Activated T-cell treated with anti-CD3 and anti-CD28 coated beads, Interleukin-2, amount 50 U/mL, for 4 hours (primary cell): Measurements from ENCODE around the gene RPL22. TPM values are rescaled to one million over a fixed set of nuclear protein-coding genes. Genes with fewer than 3 reads are reported as not detected.

Source experiments
- ATAC-seq, 2 donors: fragments of 200-7000 bp; cut with Tn5 transposase; one replicate each; pipeline ENCODE4 v1.10.0; 2021
- DNase-seq: peaks from one replicate; pipeline ENCODE4 v3.0.0-alpha.2; 2020
- H3K27me3 Mint-ChIP-seq: one replicate; pipeline ENCODE4 v1.8.0; 2021; ENCODE audit warnings: low read depth, mixed read lengths
- H3K36me3 Mint-ChIP-seq: one replicate; pipeline ENCODE4 v1.8.0; 2022; ENCODE audit warnings: mixed read lengths; ENCODE audit not compliant: insufficient read depth
- H3K4me1 Mint-ChIP-seq: one replicate; pipeline ENCODE4 v1.8.0; 2021; ENCODE audit warnings: low read depth, mixed read lengths
- H3K4me3 Mint-ChIP-seq: one replicate; pipeline ENCODE4 v1.8.0; 2021; ENCODE audit warnings: mild to moderate bottlenecking, moderate library complexity, mixed read lengths
- H3K9me3 Mint-ChIP-seq: one replicate; pipeline ENCODE4 v1.8.0; 2021; ENCODE audit warnings: mixed read lengths
- total RNA-seq, 3 donors: library from RNA; stranded (reverse); gene quantifications; one replicate each; pipeline ENCODE4 v1.2.1, GENCODE V29; 2021

Gene RPL22
- total RNA-seq, result 100 to 1,000 TPM; 395 to 423 (median 403) TPM

DNA sequence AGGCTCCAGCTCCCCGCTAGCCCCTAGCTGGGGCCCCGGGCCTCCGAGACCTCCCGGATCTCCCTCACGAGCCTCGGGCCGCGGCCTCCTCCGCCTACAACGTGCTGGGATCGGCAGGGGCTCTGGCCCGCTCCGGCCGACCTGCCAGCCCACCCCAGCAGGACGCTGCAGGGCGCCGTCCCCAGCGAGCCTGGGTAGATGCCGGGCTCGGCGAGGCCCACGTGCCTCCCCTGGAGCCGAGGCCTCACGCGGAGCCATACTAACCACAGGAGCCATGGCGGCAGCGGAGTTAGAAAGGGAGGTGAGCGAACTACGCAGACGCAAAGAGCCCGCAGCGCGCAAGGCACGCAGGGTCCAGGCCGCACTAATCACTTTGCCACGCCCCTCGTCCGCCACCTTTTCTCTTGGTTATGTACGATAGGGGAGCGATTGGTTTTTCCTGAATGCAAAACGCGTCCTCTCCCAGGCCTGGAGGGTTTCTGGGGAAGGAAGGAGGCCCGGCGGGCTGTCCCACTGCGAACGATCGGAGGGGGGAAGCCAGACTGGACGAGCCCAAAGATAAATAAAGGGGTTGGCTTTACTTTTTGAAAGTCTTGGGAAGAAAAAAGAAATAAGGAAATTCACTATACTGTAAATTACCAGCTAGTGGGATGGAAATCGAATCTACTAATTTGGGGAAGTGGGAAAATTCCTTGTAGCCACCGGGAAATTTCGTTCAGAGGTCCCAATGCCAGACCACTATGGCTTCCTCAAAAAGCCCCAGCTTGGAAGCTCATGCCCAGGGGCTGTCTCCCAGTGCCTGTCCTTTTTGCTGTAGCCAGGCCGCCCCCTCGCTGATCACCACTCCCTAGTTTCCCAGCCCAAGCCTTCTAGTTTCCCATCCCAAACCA, at the start of gene RPL22:
TSS of gene RPL22 (minus strand) at position 298 of the 890 bp plus-strand sequence. CDS start at position 276, 22 bp downstream.
- peaks cover 44% of the 10 kb centered on the region for H3K4me1 Mint-ChIP-seq
- peak; percentile 97 to 98 for ATAC-seq

DNA sequence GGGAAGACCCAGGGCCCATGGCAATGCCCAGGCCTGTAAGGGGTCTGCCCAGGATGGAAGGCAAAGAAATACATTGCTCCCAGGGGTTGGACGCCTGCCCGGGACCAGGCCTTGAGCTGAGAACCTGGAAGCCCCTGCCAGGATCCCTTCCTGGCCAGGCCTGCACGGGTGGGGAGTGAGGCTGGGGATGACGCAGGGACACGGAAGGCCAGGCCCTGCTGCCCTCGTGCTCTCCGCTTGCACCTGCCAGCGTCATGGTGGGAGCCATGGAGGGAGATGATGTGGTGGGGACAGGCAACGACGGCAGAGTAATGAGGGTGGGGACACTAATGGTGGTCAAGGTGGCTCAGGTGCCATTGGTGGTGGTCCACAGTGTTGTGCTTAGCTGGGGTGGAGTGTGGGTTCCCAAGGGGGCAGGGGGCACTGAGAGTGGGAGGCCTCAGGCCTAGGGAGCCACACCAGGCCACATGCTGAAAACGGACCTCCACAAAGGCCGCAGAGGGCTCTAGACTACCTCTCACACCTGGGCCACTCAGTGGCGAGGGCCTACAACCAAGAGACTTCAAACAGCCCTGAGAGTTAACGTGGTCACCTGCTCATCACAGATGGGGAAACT, 48.9 kb upstream of the RPL22 start:
- DNase-seq (no peak), ATAC-seq (no peak)
- H3K27me3 Mint-ChIP-seq, result peaks cover 72% of the 10 kb centered on the region
- H3K4me1 Mint-ChIP-seq, result peaks cover 11% of the 10 kb centered on the region
- no peaks in the 10 kb centered on the region for H3K9me3 Mint-ChIP-seq
- H3K4me3 Mint-ChIP-seq, result no peak overlapping the region
- H3K36me3 Mint-ChIP-seq, result no peaks in the 10 kb centered on the region

More for the DNA sequence above, at the start of gene RPL22:
- H3K27me3 Mint-ChIP-seq, result no peaks in the 10 kb centered on the region
- H3K9me3 Mint-ChIP-seq, result no peaks in the 10 kb centered on the region
- H3K36me3 Mint-ChIP-seq, result peaks cover 26% of the 10 kb centered on the region
- H3K4me3 Mint-ChIP-seq, result peak within 1 kb of the TSS; percentile 94
- DNase-seq, result peak; percentile 95

DNA sequence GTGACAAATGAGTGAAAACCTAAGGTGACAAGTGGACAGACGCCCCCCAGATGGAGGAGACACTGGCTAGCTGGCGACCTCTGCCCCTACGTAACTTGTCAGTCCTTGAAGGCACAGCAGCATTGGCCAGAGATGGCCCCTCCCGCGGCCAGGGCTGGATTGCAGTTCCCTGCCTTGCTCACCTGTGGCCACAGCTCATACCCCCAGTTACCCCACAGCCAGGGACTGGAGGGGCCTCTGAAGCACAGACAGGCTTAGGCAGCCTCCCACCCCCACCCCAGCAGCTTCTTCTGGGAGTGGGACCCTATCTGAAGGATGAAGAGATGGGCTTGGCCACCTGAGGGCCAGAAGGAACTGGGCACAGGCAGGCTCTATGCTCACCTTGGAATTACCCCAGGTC, 48.3 kb upstream of the RPL22 start:
- Mint-ChIP-seq H3K27me3 (peaks cover 72% of the 10 kb centered on the region), H3K9me3 (no peaks in the 10 kb centered on the region), H3K4me1 (peaks cover 11% of the 10 kb centered on the region), H3K4me3 (no peak overlapping the region), H3K36me3 (no peaks in the 10 kb centered on the region)
- DNase-seq (no peak), ATAC-seq (no peak)

DNA sequence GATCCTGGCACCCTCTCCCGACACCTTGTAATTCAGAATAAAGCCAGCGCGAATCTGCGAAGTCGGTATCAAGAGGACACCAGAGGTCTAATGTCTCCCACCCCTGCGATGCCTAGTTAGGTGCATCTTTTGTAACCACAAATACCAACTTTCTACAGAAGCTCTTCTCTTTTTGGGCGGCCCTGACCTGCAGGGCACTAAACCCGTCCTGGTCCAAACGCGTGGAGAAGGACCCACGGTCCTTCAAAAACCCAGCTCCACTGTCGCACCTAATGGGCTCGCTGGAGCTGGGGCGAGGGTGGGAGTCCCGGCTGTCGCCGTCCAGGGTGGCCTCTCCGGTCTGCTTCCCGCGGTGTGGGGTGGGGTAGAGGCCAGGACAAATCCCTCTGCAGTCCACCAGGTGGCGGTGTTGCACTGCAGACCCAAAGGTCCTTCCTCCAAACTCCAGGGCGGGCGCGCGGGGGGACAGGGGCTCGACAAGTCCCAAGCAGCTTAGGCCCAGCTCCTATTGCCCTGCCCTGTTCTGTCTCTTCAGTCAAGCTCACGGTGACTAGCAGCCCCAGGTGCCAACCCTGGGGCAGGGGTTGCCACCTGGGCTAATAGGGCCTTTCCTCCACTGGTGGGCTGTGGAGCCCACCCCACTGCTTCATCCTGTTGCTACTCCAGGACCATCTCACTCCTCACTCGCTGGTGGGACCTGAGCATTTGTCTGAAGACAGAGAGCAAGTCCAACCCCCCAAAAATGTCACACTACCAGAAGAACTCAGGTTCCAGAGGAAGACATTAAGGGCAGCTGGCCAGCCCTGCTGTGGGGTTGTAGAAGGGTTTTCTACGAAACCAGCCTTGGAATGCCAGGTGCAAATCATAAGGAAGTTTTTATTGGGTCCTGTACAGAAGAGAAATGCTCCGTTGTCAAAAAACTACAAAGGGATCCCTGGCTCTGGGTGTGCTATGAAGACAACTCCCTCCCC, 47.4 kb upstream of the RPL22 start:
- peak; percentile 67 to 68 for ATAC-seq
- Mint-ChIP-seq H3K36me3 (no peaks in the 10 kb centered on the region), H3K27me3 (peaks cover 65% of the 10 kb centered on the region), H3K4me3 (peak overlapping the region; percentile 65), H3K9me3 (no peaks in the 10 kb centered on the region), H3K4me1 (peaks cover 11% of the 10 kb centered on the region)
- peak; percentile 79 for DNase-seq

DNA sequence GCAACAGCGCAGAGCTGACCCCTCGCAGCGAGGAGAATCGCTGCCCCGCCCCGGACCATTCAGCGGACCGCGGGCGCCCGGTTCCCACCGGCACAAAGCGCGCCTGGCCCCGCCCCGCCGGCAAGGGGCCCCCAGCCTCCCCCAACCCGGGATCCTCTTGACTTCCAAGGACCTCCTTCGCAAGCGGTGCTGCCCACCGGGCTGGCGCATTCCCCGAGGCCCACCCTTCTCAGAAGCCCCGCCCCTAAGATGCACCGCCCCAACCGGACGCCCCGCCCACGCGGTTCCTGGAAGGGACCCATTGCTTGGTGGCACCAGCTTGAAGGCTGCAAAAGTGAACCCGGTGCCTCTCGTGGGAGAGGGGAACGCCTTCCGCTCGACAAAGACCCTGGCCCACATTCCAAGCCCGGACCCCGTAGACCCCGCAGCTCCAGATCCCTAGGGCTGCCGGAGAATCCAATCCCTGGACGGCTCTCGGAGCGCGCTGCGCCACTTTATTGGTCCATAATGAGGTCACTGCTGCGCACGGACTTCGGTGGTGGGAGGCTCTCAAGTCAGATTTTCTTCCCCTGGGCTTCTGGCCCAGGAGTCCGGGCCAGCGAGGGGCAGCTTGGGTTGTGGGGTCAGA, 46.6 kb upstream of the RPL22 start:
- H3K9me3 Mint-ChIP-seq, result no peaks in the 10 kb centered on the region
- peaks cover 15% of the 10 kb centered on the region for H3K4me1 Mint-ChIP-seq
- H3K27me3 Mint-ChIP-seq, result peaks cover 65% of the 10 kb centered on the region
- H3K4me3 Mint-ChIP-seq, result no peak overlapping the region
- no peaks in the 10 kb centered on the region for H3K36me3 Mint-ChIP-seq
- ATAC-seq (no peak), DNase-seq (peak; percentile 32)

DNA sequence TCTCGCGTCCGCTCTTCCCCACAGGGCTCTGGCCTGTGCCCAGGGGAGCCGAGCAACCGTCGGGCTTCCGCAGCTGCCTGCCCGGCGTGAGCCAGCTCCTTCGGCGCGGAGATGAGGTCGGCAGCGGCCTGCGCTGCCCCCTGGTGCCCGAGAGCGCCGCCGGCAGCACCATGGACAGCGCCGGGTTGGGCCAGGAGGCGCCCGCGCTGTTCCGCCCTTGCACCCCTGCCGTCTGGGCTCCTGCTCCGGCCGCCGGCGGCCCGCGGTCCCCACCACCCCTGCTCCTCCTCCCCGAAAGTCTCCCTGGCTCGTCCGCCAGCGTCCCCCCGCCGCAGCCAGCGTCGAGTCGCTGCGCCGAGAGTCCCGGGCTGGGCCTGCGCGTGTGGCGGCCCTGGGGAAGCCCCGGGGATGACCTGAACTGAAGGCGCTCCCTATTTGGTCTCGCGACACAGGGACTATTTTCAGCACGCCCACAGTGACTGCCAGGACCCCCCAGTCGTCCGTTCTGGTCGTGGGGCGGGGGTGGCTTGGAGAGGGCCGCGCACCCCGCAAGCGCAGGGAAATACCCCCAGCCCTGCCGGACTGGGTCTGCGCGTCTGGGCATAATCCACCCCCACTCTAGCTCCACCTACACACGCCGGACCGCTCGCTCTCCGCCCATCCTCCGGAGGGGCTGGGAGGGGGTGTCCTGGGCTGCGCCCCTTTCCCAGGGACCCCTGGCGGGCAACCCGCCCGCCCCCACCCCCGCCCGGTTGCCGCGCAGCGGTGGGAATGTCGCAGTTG, 45.9 kb upstream of the RPL22 start:
- H3K4me1 Mint-ChIP-seq, result peaks cover 15% of the 10 kb centered on the region
- no peaks in the 10 kb centered on the region for H3K9me3 Mint-ChIP-seq
- ATAC-seq (peak; percentile 77 to 79), DNase-seq (peak; percentile 74)
- no peaks in the 10 kb centered on the region for H3K36me3 Mint-ChIP-seq
- H3K4me3 Mint-ChIP-seq, result no peak overlapping the region
- H3K27me3 Mint-ChIP-seq, result peaks cover 64% of the 10 kb centered on the region

DNA sequence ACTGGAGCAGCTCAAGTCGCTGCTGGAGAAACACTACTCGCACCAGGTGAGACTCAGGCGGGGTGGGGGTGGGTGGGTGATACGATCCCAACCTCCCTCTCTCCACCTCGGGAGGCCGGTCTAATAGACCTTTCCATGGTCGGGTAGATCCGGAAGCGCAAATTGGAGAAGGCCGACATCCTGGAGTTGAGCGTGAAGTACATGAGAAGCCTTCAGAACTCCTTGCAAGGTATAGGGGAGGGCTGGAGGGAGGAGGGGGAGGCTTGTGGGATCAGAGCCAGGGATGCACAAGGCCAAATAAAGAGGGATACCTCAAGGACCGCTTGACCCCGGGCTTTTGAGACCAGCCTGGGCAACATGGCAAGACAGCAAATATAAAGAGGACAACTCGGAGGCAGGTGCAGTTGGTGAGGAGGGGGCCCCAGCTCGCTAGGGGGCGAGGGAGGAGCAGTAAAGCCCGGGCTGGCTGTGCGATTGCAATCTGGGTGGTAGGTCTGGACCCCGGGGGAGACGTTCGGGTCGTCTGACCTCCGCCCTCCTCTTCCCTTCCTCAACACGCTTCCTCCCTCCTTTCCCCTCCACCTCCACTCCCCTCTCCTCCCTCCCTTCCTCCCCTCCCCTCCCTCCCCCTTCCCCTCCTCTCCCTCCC, 45.1 kb upstream of the RPL22 start:
- peaks cover 66% of the 10 kb centered on the region for H3K27me3 Mint-ChIP-seq
- DNase-seq (no peak), ATAC-seq (no peak)
- no peak overlapping the region for H3K4me3 Mint-ChIP-seq
- no peaks in the 10 kb centered on the region for H3K9me3 Mint-ChIP-seq
- H3K36me3 Mint-ChIP-seq, result no peaks in the 10 kb centered on the region
- H3K4me1 Mint-ChIP-seq, result peaks cover 12% of the 10 kb centered on the region

DNA sequence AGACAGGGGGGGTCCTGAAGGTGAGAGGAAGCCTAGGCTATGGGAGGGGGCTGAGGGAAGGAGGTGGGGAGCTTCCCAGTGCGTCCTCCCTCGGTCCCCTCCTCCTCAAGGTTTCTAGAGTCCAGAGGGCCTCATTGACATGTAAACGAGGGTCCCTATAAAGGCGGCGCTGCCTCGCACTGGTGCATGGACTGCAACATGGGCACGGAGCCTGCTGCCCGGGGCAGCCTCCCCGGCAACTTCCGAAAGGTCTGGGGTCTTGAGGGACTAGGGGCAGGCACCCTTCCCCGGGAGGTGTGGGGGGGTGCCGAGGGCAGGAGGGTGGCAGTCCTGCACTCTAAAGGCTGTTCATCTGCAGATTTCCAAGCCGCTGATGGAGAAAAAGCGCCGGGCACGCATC, 44.6 kb upstream of the RPL22 start, which contains the start of gene HES3:
TSS of gene HES3 (plus strand) at position 187 of the 400 bp plus-strand sequence. CDS start at position 374, 187 bp downstream.
- Mint-ChIP-seq H3K9me3 (no peaks in the 10 kb centered on the region), H3K4me1 (peaks cover 12% of the 10 kb centered on the region), H3K4me3 (no peak within 1 kb of the TSS), H3K27me3 (peaks cover 70% of the 10 kb centered on the region), H3K36me3 (no peaks in the 10 kb centered on the region)
- ATAC-seq, result no peak
- no peak for DNase-seq

DNA sequence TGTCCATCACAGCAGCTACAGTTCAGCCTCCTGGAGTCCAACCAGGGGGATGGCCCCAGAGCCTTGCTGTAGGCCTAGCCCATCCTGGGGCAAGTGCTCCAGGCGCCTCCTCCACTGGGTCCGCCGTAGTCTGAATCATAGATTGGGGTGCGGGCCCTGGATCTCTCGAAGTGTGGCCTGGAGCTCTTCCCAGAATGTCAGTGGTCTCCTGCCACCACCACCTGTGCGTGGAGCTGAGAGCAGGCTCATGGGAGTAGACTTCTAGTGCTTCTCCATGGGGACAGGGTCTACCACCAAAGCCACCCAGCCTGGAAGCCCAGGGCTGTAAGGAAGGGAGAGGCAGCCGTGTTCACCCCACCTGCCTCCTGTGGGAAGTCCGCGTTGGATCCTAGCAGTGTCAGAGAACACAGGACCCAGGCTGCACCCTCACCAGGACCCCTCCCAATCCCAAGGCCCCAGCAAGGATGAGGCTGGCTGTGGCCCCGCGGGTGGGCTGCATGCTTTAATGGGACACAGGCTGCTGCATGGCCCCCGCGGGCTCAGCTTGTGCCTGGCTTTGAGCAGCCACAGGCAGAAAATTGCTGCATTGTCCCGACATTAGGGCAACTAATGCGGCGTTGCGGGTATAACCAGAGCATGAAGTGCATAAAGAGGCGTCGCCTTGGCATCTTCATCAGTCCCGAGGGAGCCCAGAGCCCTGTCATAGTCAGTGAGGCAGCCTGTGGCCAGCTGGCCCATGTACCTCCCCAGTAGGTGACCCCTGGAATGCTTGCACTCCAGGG, 43.8 kb upstream of the RPL22 start:
- DNase-seq, result no peak
- no peaks in the 10 kb centered on the region for H3K9me3 Mint-ChIP-seq
- ATAC-seq, result no peak
- no peaks in the 10 kb centered on the region for H3K36me3 Mint-ChIP-seq
- H3K27me3 Mint-ChIP-seq, result peaks cover 68% of the 10 kb centered on the region
- H3K4me1 Mint-ChIP-seq, result peaks cover 12% of the 10 kb centered on the region
- H3K4me3 Mint-ChIP-seq, result no peak overlapping the region

DNA sequence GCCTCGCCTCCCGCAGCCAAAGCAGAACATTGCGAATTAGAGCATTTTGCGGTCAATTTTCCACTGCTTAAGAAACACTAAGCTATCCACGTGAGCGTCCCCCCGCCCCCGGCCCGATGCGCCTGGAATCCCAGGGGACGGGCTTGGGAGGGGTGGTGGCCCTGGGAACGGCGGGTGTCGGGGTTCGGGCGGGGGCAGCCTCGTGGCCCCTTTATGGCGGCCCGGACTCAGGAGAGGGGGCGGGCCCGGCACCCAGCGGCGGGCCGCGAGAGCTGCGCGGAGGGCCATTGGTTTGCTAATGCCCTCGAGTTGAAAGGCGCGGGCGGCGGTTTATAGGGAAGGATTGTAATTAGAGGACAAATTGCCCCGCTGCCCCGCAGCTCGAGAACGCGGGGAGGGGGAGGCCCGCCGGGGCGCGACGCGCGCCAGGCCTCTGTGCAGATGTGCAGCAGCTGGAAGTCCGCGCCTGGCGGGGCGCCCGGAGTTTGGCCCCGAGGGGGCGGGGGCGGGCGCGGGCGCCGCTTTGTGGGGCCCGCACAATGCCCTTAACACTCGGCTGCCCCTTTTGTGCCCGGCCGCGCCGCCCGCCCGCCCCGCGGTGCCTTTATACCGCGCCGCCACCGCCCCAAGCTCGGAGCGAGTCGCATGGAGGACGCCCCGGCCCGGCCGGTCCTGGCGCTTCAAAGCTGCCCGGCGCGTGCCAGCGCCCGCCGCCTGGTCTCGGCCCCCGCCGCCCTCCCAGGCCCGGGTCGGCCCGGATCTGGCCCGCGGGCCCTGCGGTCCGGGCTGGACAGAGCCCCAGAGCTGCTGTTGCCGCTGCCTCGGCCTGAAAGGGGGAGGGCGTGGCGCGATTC, 42.7 kb upstream of the RPL22 start:
- Mint-ChIP-seq H3K4me3 (no peak overlapping the region), H3K4me1 (peaks cover 12% of the 10 kb centered on the region), H3K36me3 (no peaks in the 10 kb centered on the region), H3K9me3 (no peaks in the 10 kb centered on the region), H3K27me3 (peaks cover 57% of the 10 kb centered on the region)
- ATAC-seq, result no peak
- DNase-seq, result no peak

DNA sequence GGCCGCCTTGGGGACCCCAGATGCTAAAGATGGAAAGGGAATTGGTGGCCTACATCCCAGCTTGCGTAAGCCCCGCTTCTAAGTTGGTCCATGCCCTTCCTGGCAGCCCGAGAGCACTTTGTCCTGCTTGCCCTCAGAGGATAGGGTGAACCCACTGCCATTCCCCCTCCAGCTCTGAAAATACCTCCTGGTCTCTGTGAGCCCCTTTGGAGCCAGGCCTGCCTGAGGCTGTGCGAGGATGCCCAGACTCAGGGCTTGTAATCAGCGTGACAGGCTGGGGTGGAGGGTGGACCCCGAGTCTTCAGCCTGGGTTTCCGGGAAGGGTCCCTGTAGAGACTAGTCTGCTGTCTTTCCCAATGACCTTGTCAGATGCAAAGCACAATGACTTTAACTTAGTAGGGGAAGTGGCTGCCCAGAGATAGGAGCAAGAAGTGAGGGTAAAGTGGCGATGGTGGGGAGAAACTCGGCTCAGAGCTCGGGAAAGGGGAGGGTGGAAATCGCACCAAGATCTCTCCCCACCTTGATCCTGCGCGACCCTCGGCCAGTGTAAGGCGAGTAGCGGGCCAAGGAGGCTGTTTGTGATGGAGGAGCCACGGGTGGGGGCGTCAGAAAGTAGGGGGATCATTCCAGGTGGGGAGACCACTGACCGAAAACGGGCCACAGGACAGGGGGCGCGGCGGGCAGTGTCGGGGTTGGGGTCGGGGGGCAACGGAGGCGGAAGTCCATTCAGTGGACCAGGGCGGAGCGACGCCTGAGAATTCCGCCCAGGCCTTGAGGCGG, 41.9 kb upstream of the RPL22 start:
- Mint-ChIP-seq H3K9me3 (no peaks in the 10 kb centered on the region), H3K4me1 (peaks cover 6% of the 10 kb centered on the region), H3K27me3 (peaks cover 49% of the 10 kb centered on the region), H3K36me3 (no peaks in the 10 kb centered on the region), H3K4me3 (peak overlapping the region; percentile 45)
- DNase-seq, result no peak
- no peak for ATAC-seq
